ENCODE measurements around the gene SBNO1.
A peak's percentile ranks its signal among the peaks of the same experiment; 100 is the strongest.
"Not testable (repeated sequence)": the region's sequence is repeated elsewhere in the genome, so short reads cannot be mapped to it uniquely, and the experiment has no call there.

Gene SBNO1
- long read RNA-seq, full-length matches to known transcripts = 1 of 611 reads
- long read RNA-seq, partial matches to known transcripts = 478 of 611 reads
- long read RNA-seq, other reads (novel, unspliced or antisense) = 132 of 611 reads

DNA sequence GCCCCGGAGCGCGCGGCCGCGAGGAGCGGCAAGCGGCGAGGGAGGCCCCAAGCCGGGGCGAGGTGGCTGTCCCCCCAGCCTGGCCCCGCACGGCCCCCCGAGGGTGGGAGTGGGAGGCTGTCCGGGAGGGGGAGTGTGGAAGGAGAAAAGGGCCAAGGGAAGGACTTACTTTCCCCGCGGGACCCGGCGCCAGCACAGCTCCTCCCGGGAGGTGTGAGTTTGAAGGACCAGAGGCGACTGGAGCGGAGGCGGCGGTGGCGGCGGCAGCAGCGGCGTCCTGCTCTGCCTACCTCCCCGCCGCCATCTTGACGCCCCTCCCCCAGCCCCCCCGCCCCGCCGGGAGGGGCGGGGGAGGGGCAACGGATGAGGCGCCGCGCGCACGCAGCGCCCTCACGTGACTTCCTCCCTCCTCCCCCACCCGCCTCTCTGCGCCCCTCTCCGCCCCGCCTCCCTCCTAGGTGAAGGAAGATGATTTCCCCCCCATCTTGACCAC is at the start of gene SBNO1:
TSS of gene SBNO1 (minus strand) at position 316 of the 493 bp plus-strand sequence. CDS start 14,406 bp downstream, outside the sequence.
- Histone ChIP-seq H3K27me3 (ENCODE audit: insufficient read depth, poor library complexity, severe bottlenecking) (no peaks in the 10 kb centered on the region), H3K27ac (replicated peaks) (peak within 1 kb of the TSS; percentile 97), H3K4me3 (replicated peaks; ENCODE audit: insufficient read depth, low read length) (peak within 1 kb of the TSS; percentile 95)
- peak; percentile 86 to 89 for DNase-seq (ENCODE audit: low read depth in 1 of 2, low spot score in 1 of 2)
- TF ChIP-seq, protein P1, sequence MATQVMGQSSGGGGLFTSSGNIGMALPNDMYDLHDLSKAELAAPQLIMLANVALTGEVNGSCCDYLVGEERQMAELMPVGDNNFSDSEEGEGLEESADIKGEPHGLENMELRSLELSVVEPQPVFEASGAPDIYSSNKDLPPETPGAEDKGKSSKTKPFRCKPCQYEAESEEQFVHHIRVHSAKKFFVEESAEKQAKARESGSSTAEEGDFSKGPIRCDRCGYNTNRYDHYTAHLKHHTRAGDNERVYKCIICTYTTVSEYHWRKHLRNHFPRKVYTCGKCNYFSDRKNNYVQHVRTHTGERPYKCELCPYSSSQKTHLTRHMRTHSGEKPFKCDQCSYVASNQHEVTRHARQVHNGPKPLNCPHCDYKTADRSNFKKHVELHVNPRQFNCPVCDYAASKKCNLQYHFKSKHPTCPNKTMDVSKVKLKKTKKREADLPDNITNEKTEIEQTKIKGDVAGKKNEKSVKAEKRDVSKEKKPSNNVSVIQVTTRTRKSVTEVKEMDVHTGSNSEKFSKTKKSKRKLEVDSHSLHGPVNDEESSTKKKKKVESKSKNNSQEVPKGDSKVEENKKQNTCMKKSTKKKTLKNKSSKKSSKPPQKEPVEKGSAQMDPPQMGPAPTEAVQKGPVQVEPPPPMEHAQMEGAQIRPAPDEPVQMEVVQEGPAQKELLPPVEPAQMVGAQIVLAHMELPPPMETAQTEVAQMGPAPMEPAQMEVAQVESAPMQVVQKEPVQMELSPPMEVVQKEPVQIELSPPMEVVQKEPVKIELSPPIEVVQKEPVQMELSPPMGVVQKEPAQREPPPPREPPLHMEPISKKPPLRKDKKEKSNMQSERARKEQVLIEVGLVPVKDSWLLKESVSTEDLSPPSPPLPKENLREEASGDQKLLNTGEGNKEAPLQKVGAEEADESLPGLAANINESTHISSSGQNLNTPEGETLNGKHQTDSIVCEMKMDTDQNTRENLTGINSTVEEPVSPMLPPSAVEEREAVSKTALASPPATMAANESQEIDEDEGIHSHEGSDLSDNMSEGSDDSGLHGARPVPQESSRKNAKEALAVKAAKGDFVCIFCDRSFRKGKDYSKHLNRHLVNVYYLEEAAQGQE (IDR thresholded peaks at IDR 0.05; ENCODE audit: insufficient replicate concordance, low read depth) = peak; percentile 59
- TF ChIP-seq SPI1 (IDR thresholded peaks at IDR 0.05; ENCODE audit: borderline replicate concordance, low read depth) = no peak

DNA sequence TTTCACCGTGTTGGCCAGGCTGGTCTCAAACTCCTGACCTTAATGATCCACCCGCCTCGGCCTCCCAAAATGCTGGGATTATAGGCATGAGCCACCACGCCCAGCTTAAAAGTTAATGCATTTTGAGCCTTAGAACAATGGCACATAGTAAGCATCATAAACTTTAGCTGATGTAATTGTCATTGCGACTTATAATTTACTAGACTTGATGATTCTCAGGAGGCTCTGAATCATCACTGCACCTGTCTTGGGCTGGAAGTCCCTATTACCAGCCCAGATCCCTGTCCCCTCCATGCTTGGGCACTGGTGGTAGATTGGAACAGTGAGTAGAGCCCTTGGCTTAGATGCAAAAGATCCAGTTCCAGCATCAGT is 45.4 kb upstream of the SBNO1 start:
- Histone ChIP-seq H3K27ac (replicated peaks) (no peak overlapping the region), H3K4me3 (replicated peaks; ENCODE audit: insufficient read depth, low read length) (no peak overlapping the region), H3K27me3 (ENCODE audit: insufficient read depth, poor library complexity, severe bottlenecking) (no peaks in the 10 kb centered on the region)
- TF ChIP-seq GABPA (IDR thresholded peaks at IDR 0.05; ENCODE audit: low read depth) = no peak
- TF ChIP-seq, protein P1 (IDR thresholded peaks at IDR 0.05; ENCODE audit: insufficient replicate concordance, low read depth) = no peak
- TF ChIP-seq, protein P2, sequence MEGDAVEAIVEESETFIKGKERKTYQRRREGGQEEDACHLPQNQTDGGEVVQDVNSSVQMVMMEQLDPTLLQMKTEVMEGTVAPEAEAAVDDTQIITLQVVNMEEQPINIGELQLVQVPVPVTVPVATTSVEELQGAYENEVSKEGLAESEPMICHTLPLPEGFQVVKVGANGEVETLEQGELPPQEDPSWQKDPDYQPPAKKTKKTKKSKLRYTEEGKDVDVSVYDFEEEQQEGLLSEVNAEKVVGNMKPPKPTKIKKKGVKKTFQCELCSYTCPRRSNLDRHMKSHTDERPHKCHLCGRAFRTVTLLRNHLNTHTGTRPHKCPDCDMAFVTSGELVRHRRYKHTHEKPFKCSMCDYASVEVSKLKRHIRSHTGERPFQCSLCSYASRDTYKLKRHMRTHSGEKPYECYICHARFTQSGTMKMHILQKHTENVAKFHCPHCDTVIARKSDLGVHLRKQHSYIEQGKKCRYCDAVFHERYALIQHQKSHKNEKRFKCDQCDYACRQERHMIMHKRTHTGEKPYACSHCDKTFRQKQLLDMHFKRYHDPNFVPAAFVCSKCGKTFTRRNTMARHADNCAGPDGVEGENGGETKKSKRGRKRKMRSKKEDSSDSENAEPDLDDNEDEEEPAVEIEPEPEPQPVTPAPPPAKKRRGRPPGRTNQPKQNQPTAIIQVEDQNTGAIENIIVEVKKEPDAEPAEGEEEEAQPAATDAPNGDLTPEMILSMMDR (IDR thresholded peaks at IDR 0.05; ENCODE audit: insufficient read depth, low read length) = no peak
- no peak for DNase-seq (ENCODE audit: low read depth in 1 of 2, low spot score in 1 of 2)

DNA sequence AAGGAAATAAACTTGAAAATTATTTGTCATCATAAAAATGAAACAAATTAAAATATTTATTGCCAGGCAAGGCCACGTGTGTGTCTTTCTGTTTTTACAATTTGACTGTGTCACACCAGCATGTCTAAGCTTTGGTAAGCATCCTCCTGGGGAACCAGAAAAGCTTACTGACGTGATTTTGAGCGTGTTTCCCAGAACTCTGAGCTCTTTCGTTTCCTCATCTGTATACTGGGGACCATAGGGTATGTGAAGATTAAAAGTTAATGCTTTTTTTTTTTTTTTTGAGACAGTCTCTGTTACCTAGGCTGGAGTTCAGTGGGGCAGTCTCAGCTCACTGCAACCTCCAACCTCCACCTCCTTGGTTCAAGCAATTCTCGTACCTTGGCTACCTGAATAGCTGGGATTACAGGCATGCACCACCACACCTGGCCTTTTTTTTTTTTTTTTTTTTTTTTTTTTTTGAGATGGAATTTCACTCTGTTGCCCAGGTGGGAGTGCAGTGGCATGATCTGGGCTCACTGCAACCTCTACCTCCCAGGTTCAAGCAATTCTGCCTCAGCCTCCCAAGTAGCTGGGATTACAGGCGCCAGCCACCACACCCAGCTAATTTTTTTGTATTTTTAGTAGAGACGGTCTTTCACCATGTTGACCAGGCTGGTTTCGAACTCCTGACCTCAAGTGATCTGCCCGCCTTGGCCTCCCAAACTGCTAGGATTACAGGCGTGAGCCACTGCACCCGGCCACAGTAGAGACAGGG is 44.8 kb upstream of the SBNO1 start:
- DNase-seq (ENCODE audit: low read depth in 1 of 2, low spot score in 1 of 2) = not testable (repeated sequence)

DNA sequence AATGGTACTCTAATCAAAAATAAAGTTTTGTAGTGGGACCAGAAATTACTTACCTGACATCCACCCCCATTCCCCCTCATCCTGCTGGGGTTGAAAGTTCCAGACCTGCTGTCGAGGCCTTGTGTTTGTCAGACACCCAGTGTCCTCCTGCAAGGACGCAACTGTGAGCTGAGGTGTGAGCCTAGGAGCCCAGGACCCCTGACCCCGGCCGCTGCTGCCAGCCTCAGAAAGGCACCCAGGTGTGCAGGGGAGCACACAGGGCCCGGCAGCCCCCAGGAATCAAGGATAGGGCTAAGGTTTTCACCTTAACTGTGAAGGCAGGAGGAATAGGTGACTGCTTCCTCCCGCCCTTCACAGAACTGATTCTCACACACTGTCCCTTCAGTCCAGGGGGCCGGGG is 44.0 kb upstream of the SBNO1 start:
- H3K4me3 ChIP-seq (replicated peaks; ENCODE audit: insufficient read depth, low read length); DNase-seq (ENCODE audit: low read depth in 1 of 2, low spot score in 1 of 2); H3K27me3 ChIP-seq (ENCODE audit: insufficient read depth, poor library complexity, severe bottlenecking); H3K27ac ChIP-seq (replicated peaks): not testable (repeated sequence)

More for the DNA sequence above, 44.8 kb upstream of the SBNO1 start:
- not testable (repeated sequence) for H3K27ac ChIP-seq (replicated peaks); H3K4me3 ChIP-seq (replicated peaks; ENCODE audit: insufficient read depth, low read length); H3K27me3 ChIP-seq (ENCODE audit: insufficient read depth, poor library complexity, severe bottlenecking)

DNA sequence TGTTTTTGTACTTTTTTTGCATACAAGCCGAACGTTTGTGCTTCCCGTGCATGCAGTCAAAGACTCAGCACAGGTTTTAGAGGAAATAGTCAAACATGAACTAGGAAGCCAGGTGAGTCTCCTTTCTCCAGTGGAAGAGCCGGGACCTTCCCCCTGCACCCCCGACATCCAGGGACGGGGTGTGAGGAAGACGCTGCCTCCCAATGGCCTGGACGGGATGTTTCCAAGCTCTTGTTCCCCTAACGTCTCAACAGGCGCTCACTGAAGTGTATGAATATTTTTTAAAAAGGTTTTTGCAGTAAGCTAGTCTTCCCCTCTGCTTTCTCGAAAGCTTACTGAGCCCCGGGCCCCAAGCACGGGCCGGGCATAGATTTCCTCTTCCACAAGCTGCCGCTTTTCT is 43.3 kb upstream of the SBNO1 start:
- H3K27ac ChIP-seq (replicated peaks) = not testable (repeated sequence)

DNA sequence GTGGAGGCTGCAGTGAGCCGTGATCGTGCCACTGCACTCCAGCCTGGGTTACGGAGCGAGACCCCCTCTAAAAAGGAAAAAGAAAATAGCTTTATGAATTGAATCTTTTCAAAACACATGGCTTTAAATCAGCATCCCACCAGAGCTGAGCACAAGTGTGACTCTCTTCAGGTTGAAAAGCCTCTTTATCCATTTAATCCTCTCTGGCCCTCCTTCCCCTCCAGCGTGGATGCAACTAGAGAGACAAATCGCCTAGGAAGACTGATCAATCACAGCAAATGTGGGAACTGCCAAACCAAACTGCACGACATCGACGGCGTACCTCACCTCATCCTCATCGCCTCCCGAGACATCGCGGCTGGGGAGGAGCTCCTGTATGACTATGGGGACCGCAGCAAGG is 42.6 kb upstream of the SBNO1 start:
- H3K27me3 ChIP-seq (ENCODE audit: insufficient read depth, poor library complexity, severe bottlenecking); DNase-seq (ENCODE audit: low read depth in 1 of 2, low spot score in 1 of 2); H3K4me3 ChIP-seq (replicated peaks; ENCODE audit: insufficient read depth, low read length); H3K27ac ChIP-seq (replicated peaks): not testable (repeated sequence)

More for the DNA sequence above, 43.3 kb upstream of the SBNO1 start:
- not testable (repeated sequence) for DNase-seq (ENCODE audit: low read depth in 1 of 2, low spot score in 1 of 2); H3K27me3 ChIP-seq (ENCODE audit: insufficient read depth, poor library complexity, severe bottlenecking); H3K4me3 ChIP-seq (replicated peaks; ENCODE audit: insufficient read depth, low read length)

Measured in HL-60 (cell line).